SJCRH30 (cell line): ENCODE data around the gene GID8. TPM values are rescaled to one million over a fixed set of nuclear protein-coding genes. Genes with fewer than 3 reads are reported as not detected.
A peak's percentile ranks its signal among the peaks of the same experiment; 100 is the strongest.
"Not testable (repeated sequence)": the region's sequence is repeated elsewhere in the genome, so short reads cannot be mapped to it uniquely, and the experiment has no call there.

Source experiments
- DNase-seq, 2 experiments: peaks; one replicate each; pipeline ENCODE4 v3.0.0-alpha.2; 2015 to 2020
- H3K27ac ChIP-seq: fragments of 250-450 bp; sonication (Bioruptor Pico); 2 replicates; pipeline ENCODE4 v1.5.1; 2020; ENCODE audit warnings: mild to moderate bottlenecking, moderate library complexity
- H3K27me3 ChIP-seq: fragments of 250-450 bp; sonication (Bioruptor Pico); 2 replicates; pipeline ENCODE4 v1.5.1; 2020; ENCODE audit warnings: mild to moderate bottlenecking, moderate library complexity
- H3K36me3 ChIP-seq: fragments of 250-450 bp; sonication (Bioruptor Pico); 2 replicates; pipeline ENCODE4 v1.5.1; 2020; ENCODE audit warnings: mild to moderate bottlenecking, moderate library complexity
- H3K4me1 ChIP-seq: fragments of 250-450 bp; sonication (Bioruptor Pico); 2 replicates; pipeline ENCODE4 v1.5.1; 2020; ENCODE audit warnings: mild to moderate bottlenecking, moderate library complexity
- H3K4me3 ChIP-seq: fragments of 250-450 bp; sonication (Bioruptor Pico); 2 replicates; pipeline ENCODE4 v1.5.1; 2020; ENCODE audit warnings: mild to moderate bottlenecking, moderate library complexity
- H3K9me3 ChIP-seq: fragments of 250-450 bp; sonication (Bioruptor Pico); replicated peaks from 2 replicates; pipeline ENCODE4 v1.5.1; 2020; ENCODE audit warnings: mild to moderate bottlenecking, moderate library complexity
- total RNA-seq: library from RNA; depleted of rRNA; stranded (reverse); fragments of >200 nt; shearing (Covaris generic); gene quantifications from 2 replicates; pipeline ENCODE4 v1.2.3, GENCODE V29; 2014

Gene GID8
- total RNA-seq, 1 experiment from 2014 or later, result 109 TPM

GRCh38 chr20:62960446-62961309, 22.7 kb downstream of the GID8 start:
- not testable (repeated sequence) for H3K27ac ChIP-seq, H3K36me3 ChIP-seq, H3K9me3 ChIP-seq, H3K27me3 ChIP-seq
- H3K4me1 ChIP-seq, result peaks cover 25% of the 10 kb centered on the region
- peak; percentile 92 to 94 for DNase-seq
- H3K4me3 ChIP-seq, result peak overlapping the region; percentile 41

DNA sequence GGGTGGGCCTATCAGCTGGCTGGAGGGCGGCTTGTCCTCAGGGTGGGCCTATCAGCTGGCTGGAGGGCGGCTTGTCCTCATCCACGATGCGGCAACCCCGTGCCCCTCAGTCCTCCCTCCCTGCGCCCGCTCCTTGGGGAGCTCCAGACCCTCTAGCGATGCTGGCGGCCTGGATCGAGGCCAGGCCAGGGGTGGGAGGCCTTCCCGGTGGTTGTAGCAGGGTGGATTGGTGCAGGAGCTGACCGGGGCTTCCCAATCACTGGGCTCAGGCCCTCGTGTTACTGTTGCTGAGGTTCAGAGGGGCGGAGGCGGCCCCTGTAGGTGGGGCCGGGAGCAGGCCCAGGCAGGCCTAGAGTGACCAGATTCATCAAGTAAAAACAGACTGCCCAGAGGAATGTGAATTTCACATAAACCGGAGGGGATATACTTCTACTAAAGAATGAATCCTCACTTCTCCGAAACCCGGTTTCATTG, 23.4 kb downstream of the GID8 start:
- peak overlapping the region; percentile 54 for H3K4me3 ChIP-seq
- no peaks in the 10 kb centered on the region for H3K36me3 ChIP-seq
- H3K27me3 ChIP-seq, result peaks cover 5% of the 10 kb centered on the region
- H3K9me3 ChIP-seq, result no peaks in the 10 kb centered on the region
- H3K27ac ChIP-seq, result peak overlapping the region; percentile 55
- H3K4me1 ChIP-seq, result peaks cover 25% of the 10 kb centered on the region
- peak; percentile 100 for DNase-seq

GRCh38 chr20:62961799-62962198, 23.9 kb downstream of the GID8 start:
- no peak for DNase-seq
- no peaks in the 10 kb centered on the region for H3K9me3 ChIP-seq
- no peaks in the 10 kb centered on the region for H3K36me3 ChIP-seq
- H3K4me1 ChIP-seq, result peaks cover 25% of the 10 kb centered on the region
- peaks cover 8% of the 10 kb centered on the region for H3K27me3 ChIP-seq
- H3K4me3 ChIP-seq, result peak overlapping the region; percentile 54
- peak overlapping the region; percentile 55 for H3K27ac ChIP-seq

GRCh38 chr20:62962221-62962879, 24.4 kb downstream of the GID8 start:
- H3K4me3 ChIP-seq, result peak overlapping the region; percentile 54
- DNase-seq, result no peak
- H3K9me3 ChIP-seq, result no peaks in the 10 kb centered on the region
- H3K36me3 ChIP-seq, result no peaks in the 10 kb centered on the region
- peak overlapping the region; percentile 55; the same call in 1 of the 2 replicates for H3K27ac ChIP-seq
- H3K4me1 ChIP-seq, result peaks cover 25% of the 10 kb centered on the region
- peaks cover 14% of the 10 kb centered on the region for H3K27me3 ChIP-seq

DNA sequence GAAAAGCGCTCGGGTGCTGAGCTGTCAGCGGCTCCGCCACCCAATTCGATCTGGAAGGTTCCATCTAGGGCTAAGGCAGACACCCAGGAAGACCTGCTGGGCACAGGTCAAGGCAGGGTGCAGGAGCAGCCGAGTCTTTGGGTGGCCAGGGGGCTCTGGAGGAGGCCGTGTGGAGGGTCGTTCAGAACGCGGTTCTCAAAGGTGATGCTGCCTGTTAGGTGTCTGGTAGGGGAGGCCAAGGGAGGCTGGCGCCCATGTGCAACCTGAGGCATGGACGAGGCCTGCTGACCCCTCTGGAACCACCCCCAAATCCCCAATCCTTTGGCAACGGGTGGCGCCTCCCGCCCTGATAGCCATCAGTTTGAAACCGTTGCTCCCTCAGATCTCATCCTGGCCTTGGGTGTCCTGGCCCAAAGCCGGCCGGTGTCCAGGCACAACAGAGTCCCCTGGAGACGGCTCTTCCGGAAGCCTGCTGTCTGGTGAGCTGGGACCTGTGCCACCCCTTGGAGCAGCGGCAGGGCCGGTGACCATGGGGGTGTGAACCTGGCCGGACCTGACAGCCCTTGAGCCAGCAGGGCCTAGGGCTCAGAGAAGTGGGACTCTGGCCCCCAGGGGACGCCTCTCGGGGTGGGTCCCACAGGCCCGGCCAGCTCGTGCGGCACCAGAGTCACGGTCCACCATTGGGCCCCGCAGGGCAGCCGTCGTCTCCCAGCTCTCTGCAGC, 25.1 kb downstream of the GID8 start:
- DNase-seq, result no peak
- Histone ChIP-seq H3K27ac (no peak overlapping the region), H3K36me3 (no peaks in the 10 kb centered on the region), H3K4me1 (peaks cover 25% of the 10 kb centered on the region), H3K4me3 (no peak overlapping the region), H3K9me3 (no peaks in the 10 kb centered on the region), H3K27me3 (peaks cover 16% of the 10 kb centered on the region)

DNA sequence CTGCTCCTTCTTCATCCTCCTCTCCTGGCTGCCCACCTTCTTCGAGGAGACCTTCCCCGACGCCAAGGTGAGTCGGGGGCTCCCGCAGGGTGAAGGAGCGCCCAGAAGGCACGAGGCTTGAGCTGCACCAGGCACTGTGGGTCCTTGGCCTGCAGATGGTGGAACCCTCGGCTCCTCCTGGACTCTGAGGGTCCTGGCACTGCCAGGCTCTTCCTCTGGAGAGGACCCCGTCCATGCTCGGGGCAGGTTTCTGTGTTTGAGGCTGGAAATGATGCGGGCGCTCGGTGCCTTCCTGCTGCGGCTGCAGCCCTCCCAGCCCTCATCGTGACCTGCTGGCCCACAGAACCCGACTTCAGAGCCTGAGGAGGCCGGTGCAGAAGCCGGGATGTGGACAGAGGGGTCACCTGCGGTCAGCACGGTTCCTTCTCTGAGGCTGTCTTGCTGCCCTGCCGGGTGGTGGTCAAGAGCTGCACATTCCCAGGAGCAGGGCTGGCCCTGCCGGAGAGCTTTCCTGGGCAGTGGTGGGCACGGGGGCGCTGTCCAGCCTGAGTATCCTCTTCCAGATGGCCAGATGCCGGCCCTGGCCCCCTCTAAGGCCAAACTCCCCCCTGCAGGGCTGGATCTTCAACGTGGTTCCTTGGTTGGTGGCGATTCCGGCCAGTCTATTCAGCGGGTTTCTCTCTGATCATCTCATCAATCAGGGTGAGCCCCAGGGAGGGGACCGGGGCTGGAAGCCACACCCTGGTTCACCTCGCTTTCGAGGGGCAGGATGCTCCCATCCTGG, 25.9 kb downstream of the GID8 start:
- no peaks in the 10 kb centered on the region for H3K9me3 ChIP-seq
- no peak for DNase-seq
- peaks cover 24% of the 10 kb centered on the region for H3K27me3 ChIP-seq
- peaks cover 25% of the 10 kb centered on the region for H3K4me1 ChIP-seq
- no peak overlapping the region for H3K27ac ChIP-seq
- no peak overlapping the region for H3K4me3 ChIP-seq
- H3K36me3 ChIP-seq, result no peaks in the 10 kb centered on the region

- Histone ChIP-seq H3K4me3 (no peak overlapping the region), H3K27me3 (peaks cover 33% of the 10 kb centered on the region), H3K4me1 (peaks cover 25% of the 10 kb centered on the region), H3K27ac (no peak overlapping the region), H3K36me3 (no peaks in the 10 kb centered on the region), H3K9me3 (no peaks in the 10 kb centered on the region)
- DNase-seq, result no peak
Observed at GRCh38 chr20:62964700-62965099, 26.8 kb downstream of the GID8 start.

DNA sequence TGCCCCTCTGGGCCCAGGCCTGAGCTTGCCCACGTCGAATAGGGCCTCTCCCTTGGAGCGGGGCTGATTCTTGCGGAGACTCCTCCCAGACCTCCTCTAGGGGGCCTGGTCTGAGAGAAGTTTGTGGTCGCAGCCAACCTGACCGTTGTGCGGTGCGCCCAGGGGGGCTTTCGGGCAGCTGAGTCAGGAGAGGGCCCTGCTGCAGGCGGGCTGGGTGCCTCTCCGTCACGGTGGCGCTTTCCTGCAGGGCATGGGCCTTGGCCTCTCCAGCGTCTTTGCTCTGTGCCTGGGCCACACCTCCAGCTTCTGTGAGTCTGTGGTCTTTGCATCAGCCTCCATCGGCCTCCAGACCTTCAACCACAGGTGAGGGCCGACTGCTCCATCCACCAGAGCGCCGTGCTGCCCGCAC, 27.4 kb downstream of the GID8 start:
- Histone ChIP-seq H3K4me1 (peaks cover 24% of the 10 kb centered on the region), H3K27ac (no peak overlapping the region), H3K36me3 (no peaks in the 10 kb centered on the region), H3K9me3 (no peaks in the 10 kb centered on the region), H3K27me3 (peaks cover 40% of the 10 kb centered on the region), H3K4me3 (no peak overlapping the region)
- DNase-seq, result peak in 1 of 2 experiments; percentile 57

DNA sequence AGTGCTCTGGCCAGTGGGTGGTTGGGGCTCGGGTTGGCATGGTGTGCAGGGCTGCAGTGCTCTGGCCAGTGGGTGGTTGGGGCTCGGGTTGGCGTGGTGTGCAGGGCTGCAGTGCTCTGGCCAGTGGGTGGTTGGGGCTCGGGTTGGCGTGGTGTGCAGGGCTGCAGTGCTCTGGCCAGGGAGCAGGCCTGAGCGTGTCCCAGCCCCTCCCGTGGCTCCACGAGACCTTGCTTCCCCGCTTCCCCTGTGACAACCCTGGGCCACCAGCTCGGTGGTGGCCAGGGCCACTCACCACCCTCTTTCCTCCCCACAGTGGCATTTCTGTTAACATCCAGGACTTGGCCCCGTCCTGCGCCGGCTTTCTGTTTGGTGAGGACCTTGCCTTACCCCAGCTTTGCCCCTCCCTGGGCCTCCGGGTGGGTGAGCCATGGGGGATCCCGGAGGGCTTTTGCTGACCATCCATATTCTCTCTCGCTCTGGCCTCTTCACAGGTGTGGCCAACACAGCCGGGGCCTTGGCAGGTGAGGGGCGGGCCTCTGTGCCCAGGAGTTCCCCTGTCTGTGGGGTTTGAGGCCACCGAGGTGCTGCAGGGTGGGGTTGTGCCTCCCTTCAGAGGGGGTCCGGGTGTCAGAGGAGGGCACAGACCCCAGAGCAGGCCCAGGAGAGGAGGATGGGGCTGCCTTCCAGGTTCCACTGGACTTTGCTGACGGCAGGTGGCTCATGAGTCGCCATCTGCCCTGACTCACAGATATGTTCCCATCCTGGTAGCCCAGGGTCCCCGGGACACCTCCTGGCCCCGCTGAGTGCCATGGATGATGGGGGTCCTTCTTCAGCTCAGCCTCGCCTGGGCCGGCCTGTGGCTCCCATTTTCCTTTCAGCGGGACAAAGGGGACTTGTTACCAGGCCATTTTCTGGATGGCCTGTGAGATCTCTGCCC, 28.5 kb downstream of the GID8 start:
- Histone ChIP-seq H3K36me3 (no peaks in the 10 kb centered on the region), H3K27me3 (peaks cover 48% of the 10 kb centered on the region)

DNA sequence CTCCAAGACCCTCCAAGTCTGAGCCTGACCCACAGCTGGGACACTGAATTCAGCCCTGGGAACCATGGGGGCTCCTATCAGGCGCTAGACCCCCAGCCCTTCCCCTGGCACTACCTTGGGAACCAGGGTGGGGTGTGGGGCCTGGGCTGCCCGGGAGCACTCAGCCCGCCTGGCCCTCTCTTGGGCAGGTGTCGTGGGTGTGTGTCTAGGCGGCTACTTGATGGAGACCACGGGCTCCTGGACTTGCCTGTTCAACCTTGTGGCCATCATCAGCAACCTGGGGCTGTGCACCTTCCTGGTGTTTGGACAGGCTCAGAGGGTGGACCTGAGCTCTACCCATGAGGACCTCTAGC, 29.2 kb downstream of the GID8 start:
- Histone ChIP-seq H3K4me1 (peaks cover 16% of the 10 kb centered on the region), H3K36me3 (no peaks in the 10 kb centered on the region), H3K4me3 (no peak overlapping the region), H3K27me3 (peaks cover 48% of the 10 kb centered on the region), H3K27ac (no peak overlapping the region), H3K9me3 (no peaks in the 10 kb centered on the region)
- no peak for DNase-seq

More for the DNA sequence above, 28.5 kb downstream of the GID8 start:
- no peak overlapping the region for H3K27ac ChIP-seq
- no peaks in the 10 kb centered on the region for H3K9me3 ChIP-seq
- no peak overlapping the region for H3K4me3 ChIP-seq
- H3K4me1 ChIP-seq, result peaks cover 21% of the 10 kb centered on the region
- DNase-seq, result no peak

DNA sequence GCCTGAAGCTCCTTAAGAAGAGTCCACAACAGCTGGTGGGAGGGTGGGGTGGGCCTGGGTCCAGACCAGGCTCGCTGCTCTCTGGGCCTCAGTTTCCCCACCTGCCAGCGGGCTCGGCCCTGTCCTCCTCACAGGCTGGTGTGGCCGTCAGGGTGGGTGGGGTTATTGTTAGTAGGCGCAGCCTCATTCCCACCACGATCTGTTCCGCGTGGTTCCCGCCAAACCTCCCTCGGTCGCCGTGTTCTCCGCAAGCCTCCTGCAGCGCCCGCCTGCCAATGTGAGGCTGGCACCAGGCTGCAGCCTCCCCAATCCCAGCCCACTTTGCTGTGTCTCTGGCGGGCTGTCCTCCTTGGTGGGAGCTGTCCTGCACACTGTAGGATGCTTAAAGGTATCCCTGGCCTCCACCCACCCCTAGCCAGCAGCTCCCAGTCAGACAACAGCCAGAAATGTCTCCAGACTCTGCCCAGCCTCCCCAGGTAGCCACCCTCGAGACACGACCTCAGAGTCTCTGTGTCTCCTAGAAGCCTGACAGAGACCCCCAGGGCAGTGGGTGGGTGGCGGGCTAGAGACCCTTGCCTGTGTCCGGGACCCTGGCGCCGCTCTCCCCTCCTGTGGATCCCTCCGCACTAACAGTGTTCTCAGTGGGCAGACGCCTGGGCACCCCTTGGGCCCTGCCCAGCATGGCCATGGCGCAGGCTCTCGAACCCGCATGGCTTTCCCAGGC, 29.8 kb downstream of the GID8 start:
- H3K4me1 ChIP-seq, result peaks cover 9% of the 10 kb centered on the region; the same call in 1 of the 2 replicates
- no peak for DNase-seq
- peaks cover 48% of the 10 kb centered on the region for H3K27me3 ChIP-seq
- H3K4me3 ChIP-seq, result no peak overlapping the region
- H3K9me3 ChIP-seq, result no peaks in the 10 kb centered on the region
- no peak overlapping the region for H3K27ac ChIP-seq
- H3K36me3 ChIP-seq, result no peaks in the 10 kb centered on the region

GRCh38 chr20:62968378-62969178, 30.6 kb downstream of the GID8 start:
- H3K4me1 ChIP-seq, result peaks cover 9% of the 10 kb centered on the region; the same call in 1 of the 2 replicates
- no peak overlapping the region for H3K4me3 ChIP-seq
- no peaks in the 10 kb centered on the region for H3K9me3 ChIP-seq
- no peak for DNase-seq
- H3K27me3 ChIP-seq, result peaks cover 48% of the 10 kb centered on the region
- no peak overlapping the region for H3K27ac ChIP-seq
- H3K36me3 ChIP-seq, result no peaks in the 10 kb centered on the region
